Right lobe of liver (tissue), 4 donors: ENCODE measurements around the gene TST.

ENCODE experiments used
- CTCF ChIP-seq, 4 donors: fragments of 200-600 bp in 3 of 4; fragments of 450-650 bp in 1 of 4; IDR thresholded peaks; one replicate each; pipeline versions ENCODE4 v1.5.1 to v1.8.0; 2016 to 2022; ENCODE audit warnings: antibody characterized with exemption in 4 of 4, mild to moderate bottlenecking in 2 of 4
- POLR2A ChIP-seq: fragments of 450-650 bp; IDR thresholded peaks from one replicate; pipeline ENCODE4 v1.6.1; 2017; ENCODE audit warnings: antibody characterized with exemption, mild to moderate bottlenecking
- donor health status: DM: no; HTN: no; CAD: no.
- donor health status: DM: no; HTN: no; CAD: no.
- donor health status: DM: no; HTN: yes; CAD: no.

GRCh38 chr22:37026325-37026724 is 7.1 kb upstream of the TST start:
- TF ChIP-seq CTCF (IDR thresholded peaks at IDR 0.05) (no peak), POLR2A (no peak)
